A549 (cell line): Measurements from ENCODE around the gene ADGRL3.

ENCODE experiments used
- CEBPB ChIP-seq, 2 experiments: fragments of >200 bp in 1 of 2; sonication (Bioruptor Twin) in 1 of 2; formaldehyde crosslinking in 1 of 2; IDR thresholded peaks; 2 replicates each; pipeline ENCODE4 v1.6.1; 2012 to 2016
- EP300 ChIP-seq, 2 experiments: fragments of >200 bp; sonication (Bioruptor Twin); formaldehyde crosslinking; IDR thresholded peaks; 2 replicates in 1 of 2; 3 replicates in 1 of 2; pipeline ENCODE4 v1.6.1; 2016 to 2017
- GATA3 ChIP-seq: IDR thresholded peaks from 2 replicates; pipeline ENCODE4 v1.6.1; 2012; ENCODE audit warnings: borderline replicate concordance
- HOXB13 ChIP-seq: fragments of 250-450 bp; sonication (Bioruptor Pico); IDR thresholded peaks from 2 replicates; pipeline ENCODE4 v1.5.0; 2020; ENCODE audit warnings: low read depth, mild to moderate bottlenecking, moderate library complexity
- KDM1A ChIP-seq: fragments of 200-600 bp; sonication (generic); IDR thresholded peaks from 2 replicates; pipeline ENCODE4 v1.6.1; 2016; ENCODE audit warnings: low read depth, mild to moderate bottlenecking
- MAFK ChIP-seq: fragments of 450-650 bp; IDR thresholded peaks from 2 replicates; pipeline ENCODE4 v1.6.1; 2014; ENCODE audit not compliant: partially characterized antibody
- MAZ ChIP-seq: fragments of 150-350 bp; IDR thresholded peaks from 2 replicates; pipeline ENCODE4 v1.6.1; 2014; ENCODE audit warnings: antibody characterized with exemption, low read depth, low read length, borderline replicate concordance
- NR3C1 ChIP-seq: fragments of >200 bp; sonication (Bioruptor Twin); formaldehyde crosslinking; IDR thresholded peaks from 3 replicates; pipeline ENCODE4 v1.6.1; 2017
- POLR2A ChIP-seq: IDR thresholded peaks from 2 replicates; pipeline ENCODE4 v1.6.1; 2012; ENCODE audit warnings: mild to moderate bottlenecking, low read length
- RCOR1 ChIP-seq: fragments of 150-350 bp; IDR thresholded peaks from 2 replicates; pipeline ENCODE4 v1.6.1; 2014; ENCODE audit warnings: antibody characterized with exemption, low read length, low read depth
- SMC3 ChIP-seq: fragments of >200 bp; sonication (Bioruptor Twin); formaldehyde crosslinking; IDR thresholded peaks from 3 replicates; pipeline ENCODE4 v1.6.1; 2018; ENCODE audit warnings: inconsistent platforms
- TF ChIP-seq, protein P1 (sequence below): fragments of >200 bp; sonication (Bioruptor Twin); formaldehyde crosslinking; IDR thresholded peaks from 3 replicates; pipeline ENCODE4 v1.5.1; 2016
- TF ChIP-seq, protein P2 (sequence below): IDR thresholded peaks from 2 replicates; pipeline ENCODE4 v1.6.1; 2012; ENCODE audit warnings: low read depth, borderline replicate concordance
- TF ChIP-seq, protein P3 (sequence below): IDR thresholded peaks from 2 replicates; pipeline ENCODE4 v1.6.1; 2012

DNA sequence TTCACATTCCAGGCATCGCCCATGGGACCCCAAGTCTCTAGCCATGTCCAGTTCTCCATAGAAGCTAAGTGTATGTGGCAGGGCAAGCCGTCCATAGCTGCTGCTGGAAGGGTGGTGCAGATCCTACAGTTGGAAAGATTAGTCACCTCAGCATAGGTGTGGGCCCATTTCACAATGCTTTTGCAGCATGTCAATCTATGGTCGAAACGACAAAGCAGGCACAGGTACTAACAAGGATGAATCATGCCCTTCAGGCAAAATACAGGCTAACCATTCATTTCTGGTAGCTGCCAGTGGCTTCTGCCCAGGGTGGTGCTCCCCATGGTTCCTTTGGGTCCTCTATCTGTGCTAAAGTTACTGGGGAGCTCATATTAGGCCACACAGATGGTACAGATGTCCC is 225.2 kb downstream of the ADGRL3 start:
- TF ChIP-seq, protein P1, sequence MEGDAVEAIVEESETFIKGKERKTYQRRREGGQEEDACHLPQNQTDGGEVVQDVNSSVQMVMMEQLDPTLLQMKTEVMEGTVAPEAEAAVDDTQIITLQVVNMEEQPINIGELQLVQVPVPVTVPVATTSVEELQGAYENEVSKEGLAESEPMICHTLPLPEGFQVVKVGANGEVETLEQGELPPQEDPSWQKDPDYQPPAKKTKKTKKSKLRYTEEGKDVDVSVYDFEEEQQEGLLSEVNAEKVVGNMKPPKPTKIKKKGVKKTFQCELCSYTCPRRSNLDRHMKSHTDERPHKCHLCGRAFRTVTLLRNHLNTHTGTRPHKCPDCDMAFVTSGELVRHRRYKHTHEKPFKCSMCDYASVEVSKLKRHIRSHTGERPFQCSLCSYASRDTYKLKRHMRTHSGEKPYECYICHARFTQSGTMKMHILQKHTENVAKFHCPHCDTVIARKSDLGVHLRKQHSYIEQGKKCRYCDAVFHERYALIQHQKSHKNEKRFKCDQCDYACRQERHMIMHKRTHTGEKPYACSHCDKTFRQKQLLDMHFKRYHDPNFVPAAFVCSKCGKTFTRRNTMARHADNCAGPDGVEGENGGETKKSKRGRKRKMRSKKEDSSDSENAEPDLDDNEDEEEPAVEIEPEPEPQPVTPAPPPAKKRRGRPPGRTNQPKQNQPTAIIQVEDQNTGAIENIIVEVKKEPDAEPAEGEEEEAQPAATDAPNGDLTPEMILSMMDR: no peak
- no peak for TF ChIP-seq CEBPB (IDR thresholded peaks at IDR 0.05)
- TF ChIP-seq MAFK: no peak
- no peak for TF ChIP-seq POLR2A
- TF ChIP-seq, protein P2, sequence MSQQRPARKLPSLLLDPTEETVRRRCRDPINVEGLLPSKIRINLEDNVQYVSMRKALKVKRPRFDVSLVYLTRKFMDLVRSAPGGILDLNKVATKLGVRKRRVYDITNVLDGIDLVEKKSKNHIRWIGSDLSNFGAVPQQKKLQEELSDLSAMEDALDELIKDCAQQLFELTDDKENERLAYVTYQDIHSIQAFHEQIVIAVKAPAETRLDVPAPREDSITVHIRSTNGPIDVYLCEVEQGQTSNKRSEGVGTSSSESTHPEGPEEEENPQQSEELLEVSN: no peak
- TF ChIP-seq GATA3: no peak
- no peak for TF ChIP-seq KDM1A
- TF ChIP-seq, protein P3, sequence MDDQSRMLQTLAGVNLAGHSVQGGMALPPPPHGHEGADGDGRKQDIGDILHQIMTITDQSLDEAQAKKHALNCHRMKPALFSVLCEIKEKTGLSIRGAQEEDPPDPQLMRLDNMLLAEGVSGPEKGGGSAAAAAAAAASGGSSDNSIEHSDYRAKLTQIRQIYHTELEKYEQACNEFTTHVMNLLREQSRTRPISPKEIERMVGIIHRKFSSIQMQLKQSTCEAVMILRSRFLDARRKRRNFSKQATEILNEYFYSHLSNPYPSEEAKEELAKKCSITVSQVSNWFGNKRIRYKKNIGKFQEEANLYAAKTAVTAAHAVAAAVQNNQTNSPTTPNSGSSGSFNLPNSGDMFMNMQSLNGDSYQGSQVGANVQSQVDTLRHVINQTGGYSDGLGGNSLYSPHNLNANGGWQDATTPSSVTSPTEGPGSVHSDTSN: no peak
- TF ChIP-seq RCOR1: no peak
- no peak for TF ChIP-seq NR3C1
- no peak for TF ChIP-seq SMC3
- TF ChIP-seq HOXB13 (CRISPR knock-in tag): no peak
- no peak for TF ChIP-seq EP300 (IDR thresholded peaks at IDR 0.05)
- no peak for TF ChIP-seq MAZ
